GM19452 (cell line): Measurements from ENCODE around the gene COQ6.
"Not testable (repeated sequence)": the region's sequence is repeated elsewhere in the genome, so short reads cannot be mapped to it uniquely, and the experiment has no call there.

ENCODE experiments used
- ATAC-seq: cut with Tn5 transposase; IDR thresholded peaks from one replicate; pipeline ENCODE4 v1.9.1; 2021; ENCODE audit not compliant: unreplicated experiment

Gene COQ6

DNA sequence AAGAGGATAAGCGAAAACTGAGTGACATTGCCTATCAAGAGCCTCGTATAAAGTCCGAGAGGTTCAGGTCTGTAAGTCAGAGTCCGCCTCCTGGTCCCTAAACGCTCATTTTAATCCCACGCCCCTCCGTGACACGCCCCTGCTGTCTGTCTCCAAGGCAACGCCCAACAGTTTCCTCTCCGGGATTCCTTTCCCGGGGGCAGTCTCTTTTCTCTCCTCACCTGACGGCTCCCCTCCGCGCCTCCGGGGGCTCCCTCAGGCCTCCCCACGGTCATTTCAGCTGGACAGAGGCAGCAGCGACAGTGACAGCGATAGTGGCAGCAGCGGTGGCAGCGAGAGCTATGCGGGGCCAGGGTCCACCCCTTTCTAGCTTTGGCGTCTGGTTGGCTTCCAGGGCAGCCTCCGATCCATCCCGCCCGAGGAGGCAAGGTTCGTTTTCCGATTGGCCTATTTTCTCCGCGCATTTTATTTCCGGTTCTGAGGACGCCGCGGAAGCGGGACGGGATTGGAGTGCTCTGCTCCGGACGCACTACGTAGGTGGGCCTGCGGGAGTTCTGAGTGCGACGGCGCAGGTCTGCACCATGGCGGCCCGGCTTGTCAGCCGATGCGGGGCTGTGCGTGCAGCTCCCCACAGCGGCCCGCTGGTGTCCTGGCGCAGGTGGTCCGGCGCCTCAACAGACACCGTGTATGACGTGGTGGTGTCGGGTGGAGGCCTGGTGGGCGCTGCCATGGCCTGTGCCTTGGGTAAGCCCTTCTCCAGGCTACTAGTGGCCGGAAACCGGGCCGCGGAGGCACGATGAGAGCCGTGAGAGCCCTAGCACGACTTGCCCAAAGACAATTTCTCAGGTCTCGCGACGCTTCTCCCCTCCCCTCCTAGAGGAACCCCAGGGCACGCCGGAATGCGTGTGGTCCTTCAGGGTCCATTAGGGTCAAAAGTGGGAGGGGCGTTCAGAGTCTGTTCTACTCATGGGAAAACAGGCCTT, at the start of gene COQ6, which contains the start of gene FAM161B:
TSS of gene COQ6 (plus strand) at position 551 of the 983 bp plus-strand sequence. CDS start at position 582, 31 bp downstream.
TSS of gene FAM161B (minus strand) at position 343 of the 983 bp plus-strand sequence. CDS start at position 275, 68 bp downstream.
- ATAC-seq, result peak; percentile 90

DNA sequence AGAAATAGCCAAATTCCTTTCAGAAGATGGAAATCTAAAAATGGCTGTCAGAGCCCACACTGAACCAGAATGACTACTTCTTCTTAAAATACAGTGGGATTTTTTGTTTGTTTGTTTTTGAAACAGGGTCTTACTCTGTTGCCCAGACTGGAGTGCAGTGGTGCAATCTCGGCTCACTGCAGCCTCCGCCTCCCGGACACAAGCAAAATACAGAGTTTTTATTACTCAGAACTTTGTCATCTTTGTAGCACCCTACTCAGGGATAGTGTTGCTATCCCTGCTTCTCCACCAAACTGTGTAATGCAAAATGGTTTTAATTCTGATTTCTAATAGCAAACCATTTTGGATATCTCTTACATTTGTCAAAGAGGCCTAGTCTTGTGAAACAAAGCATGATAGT, 47.1 kb upstream of the COQ6 start:
- no peak for ATAC-seq

DNA sequence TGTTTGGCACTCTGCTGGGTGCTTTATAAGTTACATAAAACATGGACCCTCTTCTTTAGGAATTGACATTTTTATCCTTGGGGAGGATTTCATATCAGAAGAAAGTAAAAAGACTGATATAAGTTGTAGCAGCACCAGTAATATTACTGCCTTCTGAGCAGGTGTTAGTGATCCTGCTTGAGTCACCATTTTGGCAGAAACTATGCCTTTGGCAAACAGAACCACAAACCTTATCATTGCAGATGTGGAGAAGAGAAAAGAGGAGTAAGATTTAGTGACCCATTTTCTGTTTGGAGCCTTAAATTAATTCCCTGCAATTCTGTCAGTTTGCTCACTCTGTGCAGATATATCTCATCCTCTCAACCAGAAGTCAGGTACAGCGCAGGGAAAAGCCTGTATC, 40.4 kb upstream of the COQ6 start:
- no peak for ATAC-seq

DNA sequence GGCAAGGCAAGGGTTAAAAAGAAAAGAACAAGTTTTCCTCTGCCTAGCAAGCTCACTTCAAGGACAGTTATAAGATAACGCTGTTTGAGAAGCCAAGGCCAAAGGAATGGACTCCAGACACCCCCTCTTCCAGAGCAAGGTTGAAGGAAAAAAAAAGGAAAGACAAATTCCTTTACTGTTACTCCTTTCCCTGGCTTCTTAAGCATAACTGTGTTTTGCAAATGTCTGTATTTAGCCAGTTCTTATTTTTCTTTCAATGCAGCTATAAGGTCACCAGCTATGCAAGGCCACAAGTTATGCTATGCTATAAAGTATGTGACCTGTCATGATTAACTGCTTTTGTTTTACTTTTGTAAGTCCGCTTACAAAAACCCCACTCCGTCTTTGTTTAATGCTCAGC, 36.8 kb upstream of the COQ6 start:
- no peak for ATAC-seq

DNA sequence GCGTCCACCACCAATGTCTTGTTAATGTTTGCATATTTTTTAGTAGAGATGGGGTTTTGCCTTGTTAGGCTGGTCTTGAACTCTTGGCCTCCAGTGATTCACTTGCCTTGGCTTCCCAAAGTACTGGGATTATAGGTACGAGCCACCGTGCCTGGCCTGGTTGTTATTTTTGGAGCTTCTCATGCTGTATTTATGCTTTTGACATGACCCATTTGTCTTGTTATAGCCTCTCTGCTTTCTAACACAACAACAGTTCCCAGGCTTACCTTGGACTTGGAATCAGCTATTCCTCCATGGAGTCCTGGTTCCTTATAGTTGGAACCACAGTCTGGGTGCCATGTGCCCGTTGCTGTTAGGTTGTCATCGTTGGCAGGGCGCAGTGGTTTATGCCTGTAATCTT, 33.8 kb upstream of the COQ6 start:
- ATAC-seq, result no peak

DNA sequence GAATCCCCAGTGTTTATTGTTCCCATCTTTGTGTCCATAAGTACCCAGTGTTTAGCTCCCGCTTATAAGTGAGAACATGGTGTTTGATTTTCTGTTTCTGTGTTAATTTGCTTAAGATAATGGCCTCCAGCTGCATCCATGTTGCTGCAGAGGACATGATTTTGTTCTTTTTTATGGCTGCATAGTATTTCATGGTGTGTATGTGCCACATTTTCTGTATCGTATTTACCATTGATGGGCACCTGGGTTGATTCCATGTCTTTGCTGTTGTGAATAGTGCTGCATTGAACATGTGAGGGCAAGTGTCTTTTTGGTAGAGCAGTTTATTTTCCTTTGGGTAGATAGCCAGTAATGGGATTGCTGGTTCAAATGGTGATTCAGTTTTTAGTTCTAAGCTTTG, 30.6 kb upstream of the COQ6 start:
- ATAC-seq, result not testable (repeated sequence)

DNA sequence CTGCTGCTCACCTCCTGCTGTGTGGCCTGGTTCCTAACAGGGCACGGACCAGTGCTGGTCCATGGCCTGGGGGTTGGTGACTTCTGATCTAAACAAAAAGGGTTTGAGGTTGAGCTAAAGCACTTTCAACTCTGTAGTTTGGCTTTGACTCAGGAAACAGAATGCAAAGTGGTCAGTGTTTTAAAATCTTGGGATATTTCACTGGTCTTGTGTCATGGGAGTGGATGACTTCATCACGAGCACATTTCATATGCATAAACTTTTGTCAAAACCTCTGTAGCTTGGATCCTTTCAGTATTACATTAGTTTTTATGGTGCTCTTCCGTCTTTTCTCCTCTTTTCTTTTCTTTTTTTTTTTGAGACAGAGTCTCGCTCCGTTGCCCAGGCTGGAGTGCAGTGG, 25.8 kb upstream of the COQ6 start:
- ATAC-seq, result no peak

DNA sequence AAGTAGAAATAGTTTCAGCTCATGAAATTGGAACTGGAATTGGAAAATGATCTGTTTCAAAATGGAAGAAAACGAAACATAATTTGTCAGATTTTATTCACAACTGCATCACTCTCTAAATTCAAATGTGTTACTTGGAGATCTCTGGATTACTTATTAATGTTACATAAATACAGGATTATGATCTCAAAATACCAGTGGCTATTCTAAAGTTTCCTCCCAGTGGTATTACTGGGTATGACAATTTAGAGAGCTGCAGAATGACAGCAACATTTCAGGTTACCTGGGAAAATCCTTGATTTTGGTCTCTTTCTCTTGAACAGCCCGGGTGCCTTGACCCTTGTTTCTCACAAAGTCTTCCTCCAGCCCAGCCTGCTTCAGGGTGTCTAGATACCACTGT, 14.4 kb upstream of the COQ6 start:
- no peak for ATAC-seq

DNA sequence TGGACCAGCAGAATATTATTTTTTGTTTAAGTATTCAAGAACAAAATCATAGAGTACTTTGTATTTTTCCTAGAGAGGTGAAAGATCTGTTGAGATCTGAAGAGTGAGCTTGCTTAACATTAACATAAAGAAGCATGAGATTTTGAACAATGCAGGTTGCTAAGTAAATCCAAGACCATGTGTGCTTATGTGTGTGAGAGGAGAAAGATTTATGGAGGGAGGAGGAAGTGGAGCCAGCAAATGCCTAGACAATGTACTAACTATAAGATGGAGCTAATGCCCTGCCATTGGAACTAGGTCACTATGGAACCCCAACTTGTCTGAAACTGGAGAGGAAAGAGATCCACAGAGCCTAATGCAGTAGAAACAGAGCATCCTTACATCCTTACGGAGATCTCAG, 13.6 kb upstream of the COQ6 start:
- ATAC-seq, result no peak

DNA sequence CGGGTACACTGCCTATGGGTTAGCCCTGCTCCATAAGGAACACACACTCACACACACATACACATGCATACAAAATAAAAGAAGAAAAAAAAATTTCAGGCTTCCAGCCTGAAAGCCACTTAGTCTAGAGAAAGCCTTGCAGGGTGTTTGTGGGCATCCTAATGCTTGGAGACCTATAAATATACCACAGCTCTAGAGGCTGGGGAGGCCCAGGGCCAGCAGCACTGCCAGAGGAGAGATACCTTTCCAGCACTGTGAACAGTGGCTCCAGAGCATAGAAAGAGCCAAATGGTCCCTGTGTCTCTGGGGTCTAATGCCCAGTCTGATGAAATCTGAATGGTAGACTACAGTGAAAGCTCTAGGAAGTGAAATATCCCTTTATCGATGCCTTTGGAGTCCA, 13.1 kb upstream of the COQ6 start:
- ATAC-seq, result no peak

DNA sequence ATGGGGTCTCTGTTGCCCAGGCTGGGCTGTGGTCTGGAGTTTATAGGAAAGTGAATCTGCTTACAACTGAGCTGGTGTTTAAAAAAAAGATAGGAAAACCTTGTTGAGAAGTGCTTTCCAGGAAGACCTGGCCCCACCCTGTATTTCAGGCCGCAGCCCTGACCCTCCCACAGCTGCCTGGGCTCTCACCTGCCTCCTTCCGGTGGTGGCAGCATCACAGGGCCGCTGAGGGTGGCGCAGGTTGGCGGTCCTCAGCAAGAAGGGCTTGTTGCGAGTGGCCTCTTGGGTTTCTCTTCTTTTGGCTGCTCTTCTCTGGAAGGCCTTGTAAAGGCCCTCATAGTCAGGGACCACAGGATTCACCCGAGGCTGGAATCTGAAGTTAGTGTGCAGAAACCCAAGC, 7.9 kb upstream of the COQ6 start:
- ATAC-seq, result no peak

DNA sequence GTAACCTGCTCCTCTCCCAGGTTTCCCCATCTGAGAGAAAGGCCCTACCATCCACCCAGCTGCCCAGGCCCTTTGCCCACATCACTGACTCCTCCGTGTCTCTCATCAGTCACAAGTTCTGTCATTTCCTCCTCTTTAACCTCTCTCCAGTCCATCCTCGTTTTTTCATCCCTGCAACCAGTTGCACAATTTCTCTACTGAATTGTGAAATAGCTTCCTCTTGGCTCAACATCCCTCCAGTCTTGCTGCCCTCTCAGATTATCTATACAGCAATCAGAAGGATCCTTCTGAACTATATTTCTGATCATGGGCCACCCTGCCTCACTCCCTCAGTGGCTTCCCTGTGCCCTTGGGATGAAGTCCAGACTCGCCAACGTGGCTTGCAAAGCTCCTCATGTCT, 7.0 kb upstream of the COQ6 start:
- ATAC-seq, result no peak

DNA sequence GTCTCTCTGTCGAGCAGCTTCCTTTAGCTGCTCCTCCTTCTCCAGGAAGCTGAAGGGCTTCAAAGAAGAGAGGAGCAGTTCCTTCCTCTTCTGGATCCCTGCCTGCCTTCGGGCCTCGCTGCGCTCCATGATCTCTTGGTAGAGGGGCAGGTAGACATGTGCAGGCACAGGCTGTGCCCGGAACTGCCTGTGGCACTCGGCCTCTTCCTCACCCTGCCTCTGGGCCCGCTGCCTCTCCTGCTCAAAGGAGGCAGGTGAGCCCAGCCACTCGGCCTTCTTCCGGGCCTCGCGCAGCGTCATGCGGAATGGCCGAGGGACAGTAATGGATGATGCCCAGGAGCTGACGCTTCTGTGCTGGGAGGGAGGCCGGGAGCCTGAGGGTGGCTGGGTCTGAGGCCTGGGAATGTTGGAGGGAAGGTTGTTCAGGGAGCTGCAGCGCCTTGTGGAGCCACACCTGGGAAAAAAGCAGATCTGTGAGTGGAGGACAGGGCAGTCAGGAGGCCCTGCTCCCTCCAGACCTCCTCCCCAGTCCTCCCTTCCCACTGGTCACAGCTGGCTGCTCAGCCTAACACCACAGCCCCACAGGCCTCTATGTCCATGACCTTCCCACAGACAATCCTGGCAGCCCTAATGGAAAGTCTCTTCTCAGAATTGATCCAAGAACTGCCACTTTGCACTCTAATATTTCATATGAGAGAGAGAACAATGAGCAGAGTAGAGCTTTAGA, 5.5 kb upstream of the COQ6 start:
- no peak for ATAC-seq

DNA sequence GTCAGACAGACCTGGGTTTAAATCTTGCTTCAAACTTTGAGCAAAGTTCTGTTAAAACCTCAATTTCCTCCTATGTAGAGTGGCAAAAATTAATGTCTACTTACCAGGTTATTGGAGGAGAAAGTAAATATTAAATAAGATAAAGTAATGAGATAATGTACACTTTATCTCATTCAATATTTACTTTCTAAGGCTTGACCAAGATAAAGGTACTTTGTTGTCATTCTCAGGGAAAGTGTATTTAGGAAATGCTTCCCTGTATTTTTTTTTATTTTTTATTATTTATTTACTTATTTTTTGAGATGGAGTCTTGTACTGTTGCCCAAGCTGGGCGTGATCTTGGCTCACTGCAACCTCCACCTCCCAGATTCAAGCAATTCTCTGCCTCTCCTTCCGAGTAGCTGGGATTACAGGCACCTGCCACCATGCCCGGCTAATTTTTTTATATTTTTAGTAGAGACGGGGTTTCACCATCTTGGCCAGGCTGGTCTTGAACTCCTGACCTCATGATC, 4.9 kb upstream of the COQ6 start:
- no peak for ATAC-seq

DNA sequence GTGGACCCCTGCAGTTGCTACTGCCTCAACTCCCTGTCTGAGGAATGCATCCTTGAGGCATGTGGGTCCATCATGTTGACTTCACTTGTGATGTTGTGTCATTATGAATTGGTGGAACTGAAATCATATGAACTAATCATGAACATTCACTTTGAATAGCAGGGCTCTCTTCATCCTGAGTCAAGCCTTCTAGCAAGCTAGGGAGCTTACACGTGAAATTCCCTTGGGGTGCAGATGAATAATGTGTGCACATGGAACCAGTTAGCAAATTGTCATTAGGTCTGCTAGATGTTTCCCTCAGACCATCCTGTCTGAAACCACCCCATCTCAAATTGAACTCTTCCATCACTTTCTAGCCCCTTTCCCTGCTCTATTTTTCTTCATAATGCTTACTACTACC, 3.6 kb downstream of the COQ6 start:
- no peak for ATAC-seq

DNA sequence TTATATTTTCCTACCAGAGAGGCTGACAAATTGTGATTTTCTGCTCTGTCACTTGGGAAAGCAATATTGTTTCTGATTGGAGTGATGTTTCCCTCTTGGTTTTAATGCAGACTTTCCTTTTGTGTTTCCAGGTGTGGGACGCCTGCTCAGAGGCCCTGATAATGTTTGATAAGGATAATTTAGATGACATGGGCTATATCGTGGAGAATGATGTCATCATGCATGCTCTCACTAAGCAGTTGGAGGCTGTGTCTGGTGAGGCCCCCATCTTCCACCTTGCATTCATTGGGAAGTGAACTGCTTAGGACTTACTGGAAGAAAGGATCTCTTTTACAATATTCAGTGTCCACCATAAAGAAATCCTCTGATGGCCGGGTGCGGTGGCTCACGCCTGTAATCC, 5.6 kb downstream of the COQ6 start:
- no peak for ATAC-seq

DNA sequence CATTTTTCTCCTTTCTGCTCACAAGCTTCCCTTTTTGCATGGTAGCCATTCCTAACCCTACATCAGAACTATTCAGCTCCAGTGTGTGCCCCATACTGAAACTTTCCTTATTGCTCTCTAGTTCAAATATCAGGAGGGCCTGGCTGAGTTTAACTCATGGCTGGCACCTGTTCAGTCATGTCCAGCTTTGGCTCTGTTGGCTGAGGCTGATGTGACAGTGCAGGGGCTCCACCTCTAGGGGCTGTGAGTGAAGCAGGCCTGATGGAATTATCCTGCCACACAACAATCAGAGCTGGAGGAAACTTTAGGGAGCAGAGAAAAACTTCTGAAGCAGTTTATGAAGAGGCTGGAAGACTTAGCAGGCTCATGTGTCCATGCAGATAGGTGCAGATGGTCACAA, 8.5 kb downstream of the COQ6 start:
- no peak for ATAC-seq

DNA sequence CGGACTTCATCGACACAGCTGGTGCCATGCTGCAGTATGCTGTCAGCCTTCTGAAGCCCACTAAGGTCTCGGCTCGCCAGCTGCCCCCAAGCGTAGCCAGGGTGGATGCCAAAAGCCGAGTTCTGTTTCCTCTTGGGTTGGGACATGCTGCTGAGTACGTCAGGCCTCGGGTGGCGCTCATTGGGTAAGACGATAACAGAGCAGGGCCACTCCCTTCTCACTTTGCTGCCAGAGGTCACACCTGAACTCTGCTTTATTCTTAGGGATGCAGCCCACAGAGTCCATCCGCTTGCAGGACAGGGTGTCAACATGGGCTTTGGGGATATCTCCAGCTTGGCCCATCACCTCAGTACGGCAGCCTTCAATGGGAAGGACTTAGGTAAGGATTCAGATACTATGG, 11.1 kb downstream of the COQ6 start:
- ATAC-seq, result no peak

DNA sequence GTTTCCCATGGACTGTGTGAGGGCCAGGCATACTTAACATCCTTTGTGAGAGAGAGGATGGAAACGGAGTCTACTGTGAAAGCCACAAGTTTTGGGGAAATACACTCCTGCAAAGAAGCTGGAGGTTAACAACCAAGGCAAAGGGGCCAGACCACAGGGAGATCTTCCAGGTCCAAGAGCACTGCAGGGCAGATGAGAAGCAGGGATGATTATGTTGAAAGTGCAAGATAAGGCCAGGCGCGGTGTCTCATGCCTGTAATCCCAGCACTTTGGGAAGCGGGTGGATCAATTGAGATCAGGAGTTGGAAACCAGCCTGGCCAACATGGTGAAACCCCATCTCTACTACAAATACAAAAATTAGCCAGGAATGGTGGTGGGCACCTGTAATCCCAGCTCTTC, 15.1 kb downstream of the COQ6 start:
- no peak for ATAC-seq

DNA sequence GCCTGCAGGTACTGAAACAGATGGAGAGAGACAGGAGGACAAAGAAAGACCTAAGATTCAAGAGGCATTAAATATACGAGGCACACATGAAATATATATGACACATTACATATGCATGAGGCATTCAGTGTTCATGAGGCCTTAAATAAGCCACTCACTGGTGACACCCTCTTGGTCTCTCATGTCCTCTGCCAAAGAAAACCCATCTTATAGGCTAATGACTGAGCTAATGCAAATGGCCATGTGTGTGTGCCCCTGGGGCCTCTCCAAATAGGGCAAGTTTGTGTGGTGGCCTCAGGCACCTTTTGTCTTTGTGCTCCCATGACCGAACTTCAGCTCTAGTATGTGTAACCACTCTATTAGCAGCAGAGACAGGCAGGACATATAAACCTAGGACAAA, 18.8 kb downstream of the COQ6 start:
- no peak for ATAC-seq

DNA sequence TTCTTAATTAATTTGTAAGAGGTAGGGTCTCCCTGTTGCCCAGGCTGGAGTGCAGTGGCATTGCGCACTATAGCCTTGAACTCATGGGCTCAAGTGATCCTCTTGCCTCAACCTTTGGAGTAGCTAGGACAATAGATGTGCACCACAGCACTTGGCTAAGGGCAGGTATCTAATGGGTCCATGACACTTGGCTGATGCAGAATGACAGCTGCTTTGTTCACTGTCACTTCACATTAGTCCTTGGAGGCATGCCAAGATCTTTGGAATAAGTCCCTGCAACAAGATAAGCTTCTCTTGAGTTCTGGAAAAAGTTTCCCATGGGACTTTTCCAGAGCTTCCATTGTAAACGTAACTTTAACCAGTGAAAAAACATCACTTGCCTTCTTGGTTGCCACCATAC, 23.4 kb downstream of the COQ6 start:
- no peak for ATAC-seq

DNA sequence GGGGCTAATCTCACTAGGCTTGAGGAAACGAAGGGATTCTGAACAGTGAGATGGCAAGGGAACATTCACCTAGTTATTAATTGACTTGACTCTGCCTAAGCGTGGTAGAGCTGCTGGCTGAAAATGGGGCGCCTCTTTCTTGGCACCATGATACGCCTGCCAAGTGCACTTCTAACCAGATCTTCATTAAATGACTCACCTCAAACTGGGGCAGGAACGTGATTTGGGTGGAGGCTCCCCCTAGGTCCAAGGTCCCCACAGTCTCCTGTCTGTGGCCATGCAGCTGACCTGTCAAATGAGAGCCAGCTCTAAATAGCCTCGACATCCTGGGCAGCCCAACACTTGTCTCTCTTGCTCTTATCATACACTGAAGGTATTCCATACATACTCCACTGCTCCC, 26.0 kb downstream of the COQ6 start:
- ATAC-seq, result no peak
